Smooth muscle cell (in vitro differentiated cells): ENCODE data around the gene MDP1. TPM values are rescaled to one million over a fixed set of nuclear protein-coding genes. Genes with fewer than 3 reads are reported as not detected.

Experiments
- DNase-seq: peaks from one replicate; lab custom pipeline; 2025; ENCODE audit not compliant: unreplicated experiment; lab: John Stamatoyannopoulos, UW
- H2AFZ ChIP-seq: fragments of 200-600 bp; sonication (generic); 2 replicates; pipeline ENCODE4 v1.6.0; 2016; ENCODE audit warnings: antibody characterized with exemption, low read depth, mild to moderate bottlenecking
- H3F3A ChIP-seq: fragments of 200-600 bp; sonication (generic); 2 replicates; pipeline ENCODE4 v1.6.0; 2017; ENCODE audit warnings: antibody characterized with exemption, low read depth
- H3K27ac ChIP-seq: fragments of 200-600 bp; sonication (generic); 2 replicates; pipeline ENCODE4 v1.5.1; 2016; ENCODE audit warnings: low read depth, mild to moderate bottlenecking
- H3K27me3 ChIP-seq: fragments of 200-600 bp; sonication (generic); 2 replicates; pipeline ENCODE4 v1.6.1; 2016; ENCODE audit warnings: low read depth, mild to moderate bottlenecking
- H3K36me3 ChIP-seq: fragments of 200-600 bp; sonication (generic); 2 replicates; pipeline ENCODE4 v1.5.1; 2016; ENCODE audit warnings: low read depth
- H3K4me1 ChIP-seq: fragments of 200-600 bp; sonication (generic); 2 replicates; pipeline ENCODE4 v1.5.1; 2016; ENCODE audit warnings: low read depth
- H3K4me2 ChIP-seq: fragments of 200-600 bp; sonication (generic); 2 replicates; pipeline ENCODE4 v1.6.0; 2016; ENCODE audit warnings: mild to moderate bottlenecking
- H3K4me3 ChIP-seq: fragments of 200-600 bp; sonication (generic); 2 replicates; pipeline ENCODE4 v1.5.1; 2016; ENCODE audit warnings: mild to moderate bottlenecking
- H3K79me2 ChIP-seq: fragments of 200-600 bp; sonication (generic); 2 replicates; pipeline ENCODE4 v1.6.0; 2016; ENCODE audit warnings: low read depth, mild to moderate bottlenecking
- H3K9ac ChIP-seq: fragments of 200-600 bp; sonication (generic); 2 replicates; pipeline ENCODE4 v1.6.0; 2016; ENCODE audit warnings: low read depth
- H3K9me3 ChIP-seq: fragments of 200-600 bp; sonication (generic); replicated peaks from 2 replicates; pipeline ENCODE4 v1.5.1; 2016; ENCODE audit warnings: low read depth
- H4K20me1 ChIP-seq: fragments of 200-600 bp; sonication (generic); 2 replicates; pipeline ENCODE4 v1.6.0; 2016; ENCODE audit warnings: low read depth
- WGBS: methylation state at CpG from one replicate; pipeline ENCODE4 v1.1.7; 2016; ENCODE audit warnings: low lambda C conversion rate; 5-methylcytosine and 5-hydroxymethylcytosine counted together
- polyA plus RNA-seq: library from polyadenylated mRNA; unstranded; fragments of >200 nt; fragmentation: Nextera tagmentation; extraction: Ambion mirVana; gene quantifications from 2 replicates; pipeline ENCODE4 v1.2.1, GENCODE V29; 2016
- total RNA-seq: library from RNA; depleted of rRNA; stranded (reverse); fragments of >200 nt; gene quantifications from 2 replicates; pipeline ENCODE4 v1.2.3, GENCODE V29; 2014
- TF ChIP-seq, protein P1 (sequence below): fragments of 200-600 bp; sonication (generic); IDR thresholded peaks from 2 replicates; pipeline ENCODE4 v1.5.1; 2017; ENCODE audit warnings: borderline replicate concordance, mild to moderate bottlenecking, antibody characterized with exemption; ENCODE audit not compliant: insufficient read depth, poor library complexity, severe bottlenecking

The MDP1 gene
- total and polyA plus RNA-seq, 2 experiments from 2014 or later: 31.0 to 42.3 TPM

- 98% methylated on average over 5 of the region's 5 CpGs for WGBS
- Histone ChIP-seq H3K9ac (no peak overlapping the region), H3K4me2 (no peak overlapping the region), H3K36me3 (no peaks in the 10 kb centered on the region), H2AFZ (no peak overlapping the region), H3K27ac (peak overlapping the region; percentile 7), H3K4me1 (peaks cover 10% of the 10 kb centered on the region), H3K4me3 (no peak overlapping the region), H3K27me3 (no peaks in the 10 kb centered on the region), H4K20me1 (peaks cover 24% of the 10 kb centered on the region), H3K79me2 (peaks cover 52% of the 10 kb centered on the region), H3K9me3 (no peaks in the 10 kb centered on the region), H3F3A (peaks cover 28% of the 10 kb centered on the region)
- no peak for DNase-seq
- TF ChIP-seq, protein P1, sequence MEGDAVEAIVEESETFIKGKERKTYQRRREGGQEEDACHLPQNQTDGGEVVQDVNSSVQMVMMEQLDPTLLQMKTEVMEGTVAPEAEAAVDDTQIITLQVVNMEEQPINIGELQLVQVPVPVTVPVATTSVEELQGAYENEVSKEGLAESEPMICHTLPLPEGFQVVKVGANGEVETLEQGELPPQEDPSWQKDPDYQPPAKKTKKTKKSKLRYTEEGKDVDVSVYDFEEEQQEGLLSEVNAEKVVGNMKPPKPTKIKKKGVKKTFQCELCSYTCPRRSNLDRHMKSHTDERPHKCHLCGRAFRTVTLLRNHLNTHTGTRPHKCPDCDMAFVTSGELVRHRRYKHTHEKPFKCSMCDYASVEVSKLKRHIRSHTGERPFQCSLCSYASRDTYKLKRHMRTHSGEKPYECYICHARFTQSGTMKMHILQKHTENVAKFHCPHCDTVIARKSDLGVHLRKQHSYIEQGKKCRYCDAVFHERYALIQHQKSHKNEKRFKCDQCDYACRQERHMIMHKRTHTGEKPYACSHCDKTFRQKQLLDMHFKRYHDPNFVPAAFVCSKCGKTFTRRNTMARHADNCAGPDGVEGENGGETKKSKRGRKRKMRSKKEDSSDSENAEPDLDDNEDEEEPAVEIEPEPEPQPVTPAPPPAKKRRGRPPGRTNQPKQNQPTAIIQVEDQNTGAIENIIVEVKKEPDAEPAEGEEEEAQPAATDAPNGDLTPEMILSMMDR: no peak
These were observed 22.7 kb upstream of the MDP1 start for GRCh38 chr14:24238527-24239037.

GRCh38 chr14:24238123-24238522, 22.3 kb upstream of the MDP1 start:
- Histone ChIP-seq H3K4me3 (no peak overlapping the region), H3K4me2 (no peak overlapping the region), H4K20me1 (peaks cover 24% of the 10 kb centered on the region), H3K79me2 (peaks cover 55% of the 10 kb centered on the region), H2AFZ (no peak overlapping the region), H3K27me3 (no peaks in the 10 kb centered on the region), H3K9me3 (no peaks in the 10 kb centered on the region), H3K4me1 (peaks cover 14% of the 10 kb centered on the region), H3K9ac (no peak overlapping the region), H3K36me3 (no peaks in the 10 kb centered on the region), H3F3A (peaks cover 28% of the 10 kb centered on the region), H3K27ac (peak overlapping the region; percentile 7)
- WGBS: 93% methylated on average over 5 of the region's 5 CpGs
- TF ChIP-seq, protein P1: no peak
- DNase-seq: no peak

GRCh38 chr14:24237463-24237955, 21.6 kb upstream of the MDP1 start:
- H3K4me1 ChIP-seq: peaks cover 14% of the 10 kb centered on the region
- no peaks in the 10 kb centered on the region for H3K36me3 ChIP-seq
- H3K4me2 ChIP-seq: no peak overlapping the region
- WGBS: 100% methylated on average over 2 of the region's 2 CpGs
- no peaks in the 10 kb centered on the region for H3K9me3 ChIP-seq
- peaks cover 24% of the 10 kb centered on the region for H4K20me1 ChIP-seq
- peaks cover 55% of the 10 kb centered on the region for H3K79me2 ChIP-seq
- H3F3A ChIP-seq: peaks cover 28% of the 10 kb centered on the region
- H3K27me3 ChIP-seq: no peaks in the 10 kb centered on the region
- TF ChIP-seq, protein P1: no peak
- no peak overlapping the region for H3K9ac ChIP-seq
- H2AFZ ChIP-seq: no peak overlapping the region
- DNase-seq: no peak
- peak overlapping the region; percentile 7 for H3K27ac ChIP-seq
- no peak overlapping the region for H3K4me3 ChIP-seq
